SK-N-SH (cell line): ENCODE results near the gene TRIM14. TPM values are rescaled to one million over a fixed set of nuclear protein-coding genes. Genes with fewer than 3 reads are reported as not detected.

Experiments
- CTCF ChIA-PET: fragments of 300-600, 350-600 bp; formaldehyde crosslinking; extraction: SDS; loops from one replicate; lab custom pipeline; 2021; lab: Yijun Ruan, JAX
- POLR2A ChIA-PET: fragments of 350-600 bp; sonication (Branson Sonifier 250); formaldehyde crosslinking; extraction: SDS; loops from one replicate; lab custom pipeline; 2020; ENCODE audit warnings: antibody characterized with exemption, inconsistent platforms; lab: Yijun Ruan, JAX
- DNase-seq: peaks from one replicate; pipeline ENCODE4 v3.0.0; 2012
- H2AFZ ChIP-seq: fragments of 200-600 bp; sonication (generic); 2 replicates; pipeline ENCODE4 v1.8.1; 2016; ENCODE audit warnings: antibody characterized with exemption, mild to moderate bottlenecking, low read depth
- H3F3A ChIP-seq: fragments of 200-600 bp; sonication (generic); replicated peaks from 2 replicates; pipeline ENCODE3; 2016; ENCODE audit warnings: antibody characterized with exemption, mild to moderate bottlenecking; ENCODE audit not compliant: insufficient read depth
- H3K27ac ChIP-seq, 2 experiments: fragments of 200-500 bp in 1 of 2; fragments of 200-600 bp in 1 of 2; sonication (Bioruptor generic) in 1 of 2; sonication (generic), shearing (Covaris generic) in 1 of 2; 2 replicates each; pipeline versions ENCODE4 v1.5.1 to v1.6.1; 2014 to 2016; ENCODE audit warnings: low read depth in 2 of 2, inconsistent platforms in 1 of 2, low read length in 1 of 2, mild to moderate bottlenecking in 1 of 2, mixed read lengths in 1 of 2
- H3K27me3 ChIP-seq: fragments of 200-600 bp; sonication (generic), shearing (Covaris generic); 2 replicates; pipeline ENCODE4 v1.6.1; 2016; ENCODE audit warnings: mixed run types; ENCODE audit not compliant: insufficient read depth
- H3K36me3 ChIP-seq, 2 experiments: fragments of 200-500 bp in 1 of 2; fragments of 200-600 bp in 1 of 2; sonication (Bioruptor generic) in 1 of 2; sonication (generic) in 1 of 2; replicated peaks in 1 of 2; 2 replicates each; pipeline versions ENCODE3 to v1.5.1; 2014 to 2016; ENCODE audit warnings: low read length in 1 of 2, mild to moderate bottlenecking in 1 of 2; ENCODE audit not compliant: insufficient read depth in 2 of 2, control insufficient read depth in 1 of 2
- H3K4me1 ChIP-seq, 2 experiments: fragments of 200-500 bp in 1 of 2; fragments of 200-600 bp in 1 of 2; sonication (Bioruptor generic) in 1 of 2; sonication (generic), shearing (Covaris generic) in 1 of 2; 2 replicates each; pipeline versions ENCODE4 v1.5.1 to v1.6.1; 2014 to 2016; ENCODE audit warnings: low read depth in 1 of 2, low read length in 1 of 2, mixed run types in 1 of 2; ENCODE audit not compliant: insufficient read depth in 2 of 2, control insufficient read depth in 1 of 2
- H3K4me2 ChIP-seq: fragments of 200-600 bp; sonication (generic), shearing (Covaris generic); 2 replicates; pipeline ENCODE4 v1.6.1; 2017; ENCODE audit warnings: mixed run types
- H3K4me3 ChIP-seq, 2 experiments: fragments of 200-500 bp in 1 of 2; fragments of 200-600 bp in 1 of 2; sonication (Bioruptor generic) in 1 of 2; sonication (generic), shearing (Covaris generic) in 1 of 2; 2 replicates each; pipeline versions ENCODE4 v1.5.1 to v1.8.1; 2014 to 2016; ENCODE audit warnings: low read depth in 2 of 2, inconsistent platforms in 1 of 2, low read length in 1 of 2, mild to moderate bottlenecking in 1 of 2, mixed read lengths in 1 of 2, moderate library complexity in 1 of 2
- H3K79me2 ChIP-seq: fragments of 200-600 bp; sonication (generic); 2 replicates; pipeline ENCODE4 v1.8.1; 2017; ENCODE audit warnings: mild to moderate bottlenecking; ENCODE audit not compliant: insufficient read depth
- H3K9ac ChIP-seq: fragments of 200-600 bp; sonication (generic); 2 replicates; pipeline ENCODE4 v1.6.1; 2017; ENCODE audit warnings: mixed run types
- H3K9me2 ChIP-seq: fragments of 200-600 bp; sonication (generic); 2 replicates; pipeline ENCODE4 v1.6.1; 2017; ENCODE audit warnings: mixed run types
- H3K9me3 ChIP-seq: fragments of 200-600 bp; sonication (generic); 2 replicates; pipeline ENCODE4 v1.6.1; 2017; ENCODE audit warnings: mixed run types, mild to moderate bottlenecking, moderate library complexity
- H4K20me1 ChIP-seq: fragments of 200-600 bp; sonication (generic); 2 replicates; pipeline ENCODE4 v1.6.1; 2017; ENCODE audit warnings: mild to moderate bottlenecking, mixed run types; ENCODE audit not compliant: insufficient read depth
- CHD2 ChIP-seq: fragments of 150-350 bp; IDR thresholded peaks from 2 replicates; pipeline ENCODE4 v1.6.1; 2018; ENCODE audit warnings: low read length; ENCODE audit not compliant: partially characterized antibody
- ELF1 ChIP-seq: IDR thresholded peaks from 2 replicates; pipeline ENCODE4 v1.4.0; 2012
- EP300 ChIP-seq, 2 experiments: IDR thresholded peaks; 2 replicates each; pipeline versions ENCODE4 v1.4.0 to v1.6.1; 2012; ENCODE audit warnings: borderline replicate concordance in 1 of 2, low read depth in 1 of 2, low read length in 1 of 2
- GABPA ChIP-seq: IDR thresholded peaks from 2 replicates; pipeline ENCODE4 v1.4.0; 2012; ENCODE audit warnings: low read depth, mild to moderate bottlenecking
- GATA2 ChIP-seq: sonication (generic); formaldehyde crosslinking; IDR thresholded peaks from 2 replicates; pipeline ENCODE4 v1.5.0; 2020; ENCODE audit warnings: mild to moderate bottlenecking, missing genetic modification reagents
- MEF2A ChIP-seq: IDR thresholded peaks from 2 replicates; pipeline ENCODE4 v1.4.0; 2012; ENCODE audit warnings: low read depth, borderline replicate concordance
- MXI1 ChIP-seq: IDR thresholded peaks from 2 replicates; pipeline ENCODE4 v1.6.1; 2012; ENCODE audit warnings: mild to moderate bottlenecking, low read depth, low read length, improper control_type of control experiment
- NFIC ChIP-seq: IDR thresholded peaks from 2 replicates; pipeline ENCODE4 v1.4.0; 2012; ENCODE audit warnings: borderline replicate concordance
- PBX3 ChIP-seq: IDR thresholded peaks from 2 replicates; pipeline ENCODE4; 2012
- RCOR1 ChIP-seq: fragments of 150-350 bp; IDR thresholded peaks from 2 replicates; pipeline ENCODE4 v1.6.1; 2017; ENCODE audit warnings: antibody characterized with exemption, low read length
- RXRA ChIP-seq: IDR thresholded peaks from 2 replicates; pipeline ENCODE4 v1.4.0; 2012; ENCODE audit warnings: low read depth, mild to moderate bottlenecking, borderline replicate concordance
- SIN3A ChIP-seq: IDR thresholded peaks from 2 replicates; pipeline ENCODE4 v1.6.1; 2012; ENCODE audit warnings: low read depth, mild to moderate bottlenecking, low read length, moderate library complexity, borderline replicate concordance
- TEAD4 ChIP-seq: IDR thresholded peaks from 2 replicates; pipeline ENCODE4 v1.4.0; 2012; ENCODE audit warnings: mild to moderate bottlenecking, borderline replicate concordance; ENCODE audit not compliant: insufficient read depth
- WGBS: methylation state at CpG from one replicate; pipeline ENCODE4 v1.1.6; 2017; ENCODE audit warnings: low lambda C conversion rate; 5-methylcytosine and 5-hydroxymethylcytosine counted together
- polyA plus RNA-seq, 3 experiments: library from polyadenylated mRNA; depleted of rRNA; stranded (reverse); fragments of >200 nt; gene quantifications; 2 replicates each; pipeline ENCODE4 v1.2.3, GENCODE V29; 2012

Gene TRIM14
- polyA plus RNA-seq, 1 of the 3 experiments (the other 2 are of a cell fraction), result 15.3 TPM

- Histone ChIP-seq H3K9ac (no peak overlapping the region), H3K27ac (no peak overlapping the region), H3K4me2 (no peak overlapping the region), H3K36me3 (peaks cover 0 to 12% of the 10 kb centered on the region in 2 experiments), H3K4me3 (no peak overlapping the region), H4K20me1 (no peaks in the 10 kb centered on the region), H3K79me2 (no peaks in the 10 kb centered on the region), H3K27me3 (no peaks in the 10 kb centered on the region), H3K9me2 (no peaks in the 10 kb centered on the region), H3K4me1 (peaks cover 0 to 3% of the 10 kb centered on the region in 2 experiments; a peak in 1 of 4 replicates), H3K9me3 (no peaks in the 10 kb centered on the region), H3F3A (no peaks in the 10 kb centered on the region), H2AFZ (no peak overlapping the region)
- WGBS, result 93% methylated on average over 7 of the region's 7 CpGs
- ChIA-PET CTCF (interaction anchor here (0.6 to 1.5 kb wide), 3 partner anchors 11 to 177 kb away, joined by 3 to 4 read pairs (median 3); no protein-coding TSS in a partner anchor), POLR2A (no interaction called here)
- TF ChIP-seq GABPA (no peak), MEF2A (no peak), ELF1 (no peak), EP300 (IDR thresholded peaks at IDR 0.05; ENCODE audit: borderline replicate concordance in 1 of 2, low read depth in 1 of 2, low read length in 1 of 2) (no peak), NFIC (no peak), TEAD4 (no peak), RXRA (no peak), GATA2 (CRISPR knock-in tag) (no peak), RCOR1 (no peak), SIN3A (no peak), CHD2 (no peak), PBX3 (no peak), MXI1 (no peak)
- DNase-seq, result no peak
Measured at GRCh38 chr9:98101416-98101815, 17.6 kb downstream of the TRIM14 start.

- Histone ChIP-seq H3K4me3 (no peak overlapping the region), H3K36me3 (peaks cover 0 to 6% of the 10 kb centered on the region in 2 experiments), H3K9ac (no peak overlapping the region), H3K4me1 (peaks cover 0 to 3% of the 10 kb centered on the region in 2 experiments; a peak in 1 of 4 replicates), H3F3A (no peaks in the 10 kb centered on the region), H3K27me3 (no peaks in the 10 kb centered on the region), H3K79me2 (no peaks in the 10 kb centered on the region), H3K9me3 (no peaks in the 10 kb centered on the region), H4K20me1 (no peaks in the 10 kb centered on the region), H3K9me2 (no peaks in the 10 kb centered on the region), H3K4me2 (no peak overlapping the region), H3K27ac (no peak overlapping the region), H2AFZ (no peak overlapping the region)
- CTCF ChIA-PET, result interaction anchor here (0.8 to 1.5 kb wide), 2 partner anchors 10 to 13 kb away, joined by 3 to 4 read pairs; no protein-coding TSS in a partner anchor
- no peak for TF ChIP-seq MEF2A
- 0 out of 2 replicates have a peak, but pooled peaks have one; percentile 19 for TF ChIP-seq GATA2 (CRISPR knock-in tag)
- DNase-seq, result no peak
- POLR2A ChIA-PET, result interaction anchor here (1.2 kb wide), 1 partner anchor 10 kb away, joined by 3 read pairs; no protein-coding TSS in a partner anchor
Measured at GRCh38 chr9:98100456-98100855, 18.6 kb downstream of the TRIM14 start.
